Glutamatergic neuron (in vitro differentiated cells): ENCODE data around the gene SARM1. TPM values are rescaled to one million over a fixed set of nuclear protein-coding genes. Genes with fewer than 3 reads are reported as not detected.

ENCODE experiments used
- DNase-seq: peaks from one replicate; pipeline ENCODE4 v3.0.0; 2022
- H3K27ac Mint-ChIP-seq: one replicate; pipeline ENCODE4 v1.8.0; 2020; ENCODE audit warnings: mild to moderate bottlenecking, mixed read lengths, inconsistent platforms; ENCODE audit not compliant: unreplicated experiment
- H3K27me3 Mint-ChIP-seq: one replicate; pipeline ENCODE4 v1.8.0; 2020; ENCODE audit warnings: mild to moderate bottlenecking, moderate library complexity, mixed read lengths, inconsistent platforms; ENCODE audit not compliant: unreplicated experiment
- H3K36me3 Mint-ChIP-seq: one replicate; pipeline ENCODE4 v1.8.0; 2020; ENCODE audit warnings: mild to moderate bottlenecking, mixed read lengths, inconsistent platforms; ENCODE audit not compliant: unreplicated experiment
- H3K4me1 Mint-ChIP-seq: one replicate; pipeline ENCODE4 v1.8.0; 2020; ENCODE audit warnings: mild to moderate bottlenecking, low read depth, mixed read lengths, inconsistent platforms; ENCODE audit not compliant: unreplicated experiment
- H3K4me3 Mint-ChIP-seq: one replicate; pipeline ENCODE4 v1.8.0; 2020; ENCODE audit warnings: mild to moderate bottlenecking, mixed read lengths, inconsistent platforms; ENCODE audit not compliant: unreplicated experiment
- H3K9me3 Mint-ChIP-seq: one replicate; pipeline ENCODE4 v1.8.0; 2020; ENCODE audit warnings: mild to moderate bottlenecking, moderate library complexity, mixed read lengths, inconsistent platforms; ENCODE audit not compliant: unreplicated experiment
- total RNA-seq: library from RNA; stranded (reverse); fragmentation: NEBNext Ultra II Directional; extraction: Animal tissue kit (Norgen Biotek cat#: 25700); gene quantifications from one replicate; pipeline ENCODE4 v1.2.1, GENCODE V29; 2021; ENCODE audit not compliant: unreplicated experiment
- TF ChIP-seq, protein P1 (sequence below): fragments of 200-600 bp; sonication (generic); IDR thresholded peaks from one replicate; pipeline ENCODE4 v1.5.0; 2021; ENCODE audit not compliant: partially characterized antibody, unreplicated experiment

The SARM1 gene
- total RNA-seq, 1 donor from 2014 or later, result 100 TPM

DNA sequence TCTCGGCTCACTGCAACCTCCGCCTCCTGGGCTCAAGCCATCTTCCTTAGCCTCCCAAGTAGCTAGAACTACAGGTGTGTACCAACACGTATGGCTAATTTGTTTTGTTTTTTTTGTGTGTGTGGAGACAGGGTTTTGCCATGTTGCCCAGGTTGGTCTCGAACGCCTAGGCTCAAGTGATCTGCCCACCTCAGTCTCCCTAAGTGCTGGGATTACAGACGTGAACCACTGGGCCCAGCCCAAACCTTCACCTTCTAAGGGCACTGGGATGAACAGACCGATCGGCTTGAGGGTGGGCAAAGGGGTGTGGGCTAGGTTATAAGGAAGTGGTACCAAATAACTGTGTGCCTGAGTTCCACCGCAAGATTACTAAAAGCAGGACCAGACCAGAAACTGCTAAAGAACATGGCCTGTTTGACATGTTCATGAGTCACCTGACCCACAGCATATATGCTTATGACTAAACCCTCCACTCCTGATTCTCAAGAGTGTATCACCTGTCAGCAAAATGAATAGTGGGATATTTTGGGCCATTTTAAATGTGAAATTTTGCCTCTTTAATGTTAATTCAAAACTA, 44.4 kb upstream of the SARM1 start:
- H3K27me3 Mint-ChIP-seq, result peaks cover 2% of the 10 kb centered on the region
- TF ChIP-seq, protein P1, sequence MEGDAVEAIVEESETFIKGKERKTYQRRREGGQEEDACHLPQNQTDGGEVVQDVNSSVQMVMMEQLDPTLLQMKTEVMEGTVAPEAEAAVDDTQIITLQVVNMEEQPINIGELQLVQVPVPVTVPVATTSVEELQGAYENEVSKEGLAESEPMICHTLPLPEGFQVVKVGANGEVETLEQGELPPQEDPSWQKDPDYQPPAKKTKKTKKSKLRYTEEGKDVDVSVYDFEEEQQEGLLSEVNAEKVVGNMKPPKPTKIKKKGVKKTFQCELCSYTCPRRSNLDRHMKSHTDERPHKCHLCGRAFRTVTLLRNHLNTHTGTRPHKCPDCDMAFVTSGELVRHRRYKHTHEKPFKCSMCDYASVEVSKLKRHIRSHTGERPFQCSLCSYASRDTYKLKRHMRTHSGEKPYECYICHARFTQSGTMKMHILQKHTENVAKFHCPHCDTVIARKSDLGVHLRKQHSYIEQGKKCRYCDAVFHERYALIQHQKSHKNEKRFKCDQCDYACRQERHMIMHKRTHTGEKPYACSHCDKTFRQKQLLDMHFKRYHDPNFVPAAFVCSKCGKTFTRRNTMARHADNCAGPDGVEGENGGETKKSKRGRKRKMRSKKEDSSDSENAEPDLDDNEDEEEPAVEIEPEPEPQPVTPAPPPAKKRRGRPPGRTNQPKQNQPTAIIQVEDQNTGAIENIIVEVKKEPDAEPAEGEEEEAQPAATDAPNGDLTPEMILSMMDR, result no peak
- no peaks in the 10 kb centered on the region for H3K36me3 Mint-ChIP-seq
- peaks cover 29% of the 10 kb centered on the region for H3K4me1 Mint-ChIP-seq
- DNase-seq, result no peak
- no peak overlapping the region for H3K4me3 Mint-ChIP-seq
- no peak overlapping the region for H3K27ac Mint-ChIP-seq
- peaks cover 3% of the 10 kb centered on the region for H3K9me3 Mint-ChIP-seq

DNA sequence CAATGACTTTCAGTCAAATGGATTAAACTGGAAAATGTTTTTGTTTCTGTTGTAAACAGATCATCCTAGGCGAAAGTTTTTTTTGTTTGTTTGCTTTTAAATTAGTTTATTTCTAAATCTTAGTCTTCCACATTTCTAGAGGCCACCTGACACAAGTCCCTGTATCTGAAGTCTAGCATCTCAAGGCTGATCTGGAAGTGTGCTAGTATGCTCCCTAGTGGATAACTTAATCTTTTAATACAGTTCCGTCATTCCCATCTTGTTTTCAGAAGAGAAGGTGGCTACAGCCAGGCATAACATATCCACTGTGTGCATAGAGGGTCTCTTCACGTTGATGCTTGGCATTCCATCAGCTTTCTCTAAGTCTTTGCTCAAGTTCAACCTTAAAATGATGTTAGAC, 43.8 kb upstream of the SARM1 start:
- no peak for DNase-seq
- H3K27ac Mint-ChIP-seq, result peak overlapping the region; percentile 48

DNA sequence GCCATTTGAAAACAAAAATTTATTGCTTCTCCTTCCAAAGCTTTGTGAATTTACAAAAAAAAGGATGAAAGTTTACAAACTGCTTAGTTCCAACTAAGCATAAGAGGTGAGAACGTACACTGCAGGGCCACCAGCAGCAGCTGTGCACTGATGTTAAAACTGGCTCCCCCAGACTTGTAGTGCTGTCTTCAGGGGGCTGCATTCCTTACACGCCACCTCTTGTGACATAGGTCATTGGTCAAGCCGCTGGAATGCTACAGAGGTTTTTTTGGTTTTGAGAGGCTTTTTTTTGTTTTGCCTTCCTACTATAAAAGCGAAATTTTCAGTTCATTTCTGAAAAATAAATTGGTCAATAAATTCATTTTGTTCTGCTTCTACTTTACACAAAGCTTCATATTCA, 43.2 kb upstream of the SARM1 start:
- no peak overlapping the region for H3K4me3 Mint-ChIP-seq
- no peaks in the 10 kb centered on the region for H3K36me3 Mint-ChIP-seq
- H3K9me3 Mint-ChIP-seq, result peaks cover 3% of the 10 kb centered on the region
- TF ChIP-seq, protein P1, result no peak
- H3K27ac Mint-ChIP-seq, result no peak overlapping the region
- peaks cover 2% of the 10 kb centered on the region for H3K27me3 Mint-ChIP-seq
- peaks cover 20% of the 10 kb centered on the region for H3K4me1 Mint-ChIP-seq
- no peak for DNase-seq

More for the DNA sequence above, 43.8 kb upstream of the SARM1 start:
- Mint-ChIP-seq H3K9me3 (peaks cover 3% of the 10 kb centered on the region), H3K4me3 (no peak overlapping the region), H3K36me3 (no peaks in the 10 kb centered on the region), H3K4me1 (peaks cover 25% of the 10 kb centered on the region), H3K27me3 (peaks cover 2% of the 10 kb centered on the region)
- TF ChIP-seq, protein P1, result no peak

DNA sequence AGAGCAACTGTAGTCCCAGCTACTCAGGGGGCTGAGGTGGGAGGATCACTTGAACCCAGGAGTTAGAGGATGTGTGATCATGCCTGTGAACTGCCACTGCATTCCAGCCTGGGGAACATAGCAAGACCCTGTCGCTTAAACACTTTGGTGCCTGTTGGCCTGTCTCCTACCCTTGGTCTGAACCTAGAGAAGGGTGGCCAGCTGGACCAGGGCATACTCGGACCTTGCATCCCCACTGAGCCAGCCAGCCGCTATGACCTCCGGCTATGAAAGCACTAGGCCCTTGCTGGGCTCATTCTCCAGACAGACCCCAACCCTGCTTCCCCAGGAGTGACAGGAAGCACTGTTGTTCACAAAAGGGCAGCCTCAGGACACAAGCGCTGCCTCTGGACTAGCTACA, 40.8 kb upstream of the SARM1 start:
- TF ChIP-seq, protein P1, result no peak
- Mint-ChIP-seq H3K27me3 (peaks cover 8% of the 10 kb centered on the region), H3K27ac (no peak overlapping the region), H3K4me1 (peaks cover 19% of the 10 kb centered on the region), H3K4me3 (no peak overlapping the region), H3K36me3 (no peaks in the 10 kb centered on the region), H3K9me3 (peaks cover 11% of the 10 kb centered on the region)
- DNase-seq, result no peak

DNA sequence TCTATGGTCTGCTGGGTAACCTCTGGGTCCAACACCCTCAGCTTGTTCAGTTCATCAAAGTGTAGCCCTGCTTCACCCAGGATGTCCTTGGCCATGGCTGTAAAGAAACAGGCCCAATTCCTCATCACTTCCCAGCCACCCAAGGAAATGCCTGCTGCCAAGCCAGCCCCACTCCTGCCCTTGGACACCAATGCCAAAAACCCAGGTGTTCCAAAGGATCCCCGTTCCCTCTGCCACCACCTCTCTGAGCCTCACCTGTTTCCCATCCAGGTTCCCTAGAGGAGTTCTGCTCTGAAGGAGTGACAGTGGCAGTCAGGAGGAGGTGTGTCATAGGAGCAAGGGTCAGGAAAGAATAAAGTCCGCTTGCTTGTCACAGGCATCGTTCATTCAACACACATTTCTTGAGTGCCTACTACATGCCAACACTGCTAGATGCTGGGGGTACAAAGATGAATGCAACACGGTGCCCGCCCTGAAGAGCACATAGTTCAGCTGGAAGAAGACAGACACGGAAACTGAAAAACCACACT, 39.5 kb upstream of the SARM1 start:
- H3K9me3 Mint-ChIP-seq, result peaks cover 17% of the 10 kb centered on the region
- peaks cover 12% of the 10 kb centered on the region for H3K4me1 Mint-ChIP-seq
- peaks cover 12% of the 10 kb centered on the region for H3K27me3 Mint-ChIP-seq
- no peak for DNase-seq
- H3K4me3 Mint-ChIP-seq, result no peak overlapping the region
- H3K27ac Mint-ChIP-seq, result no peak overlapping the region
- TF ChIP-seq, protein P1, result no peak
- H3K36me3 Mint-ChIP-seq, result no peaks in the 10 kb centered on the region
